Measurements from ENCODE around the gene CEP131.

DNA sequence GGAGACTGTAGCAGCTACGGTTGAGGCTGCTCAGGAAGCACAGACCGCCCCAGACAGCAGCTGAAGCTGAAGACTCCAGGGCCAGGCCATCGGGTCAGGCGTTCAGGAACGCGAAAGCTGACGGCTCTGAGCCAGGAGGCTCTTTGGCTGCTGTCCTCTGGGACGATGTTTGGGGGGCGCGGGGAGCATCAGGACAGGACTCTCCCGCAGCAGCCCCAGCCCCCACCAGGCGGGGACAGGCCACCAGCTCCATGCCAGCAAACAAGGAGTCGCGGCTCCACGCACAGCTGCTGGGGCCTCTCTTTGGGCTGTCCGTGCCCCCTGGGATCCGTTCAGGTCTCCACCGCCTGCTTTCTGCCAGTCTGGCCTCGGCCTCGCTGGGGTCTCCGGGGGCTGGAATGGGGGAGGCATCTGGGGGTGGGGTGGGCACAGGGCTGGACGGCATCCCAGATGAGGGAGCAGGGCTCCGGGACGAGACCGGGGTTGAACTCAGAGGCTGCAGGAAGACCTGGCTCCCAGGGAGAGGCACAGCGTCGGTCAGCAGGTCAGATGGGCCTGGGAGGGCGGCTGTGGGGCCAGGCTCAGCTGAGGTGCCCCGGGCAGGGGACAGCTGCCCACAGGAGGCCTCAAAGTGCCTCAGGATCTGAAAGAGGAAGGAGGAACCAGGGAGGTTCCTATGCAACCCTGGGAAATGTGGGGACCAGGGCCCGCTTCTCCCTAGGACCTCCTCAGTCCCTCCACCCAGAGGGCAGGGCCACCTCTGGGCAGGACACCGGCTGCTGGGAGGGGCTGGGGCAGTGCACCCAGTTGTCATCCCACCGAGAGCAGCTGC, 6.3 kb upstream of the CEP131 start:
- no peak for TF ChIP-seq POLR2AphosphoS5 (IDR thresholded peaks at IDR 0.05; ENCODE audit: low read depth, low read length)
- TF ChIP-seq, protein P1, sequence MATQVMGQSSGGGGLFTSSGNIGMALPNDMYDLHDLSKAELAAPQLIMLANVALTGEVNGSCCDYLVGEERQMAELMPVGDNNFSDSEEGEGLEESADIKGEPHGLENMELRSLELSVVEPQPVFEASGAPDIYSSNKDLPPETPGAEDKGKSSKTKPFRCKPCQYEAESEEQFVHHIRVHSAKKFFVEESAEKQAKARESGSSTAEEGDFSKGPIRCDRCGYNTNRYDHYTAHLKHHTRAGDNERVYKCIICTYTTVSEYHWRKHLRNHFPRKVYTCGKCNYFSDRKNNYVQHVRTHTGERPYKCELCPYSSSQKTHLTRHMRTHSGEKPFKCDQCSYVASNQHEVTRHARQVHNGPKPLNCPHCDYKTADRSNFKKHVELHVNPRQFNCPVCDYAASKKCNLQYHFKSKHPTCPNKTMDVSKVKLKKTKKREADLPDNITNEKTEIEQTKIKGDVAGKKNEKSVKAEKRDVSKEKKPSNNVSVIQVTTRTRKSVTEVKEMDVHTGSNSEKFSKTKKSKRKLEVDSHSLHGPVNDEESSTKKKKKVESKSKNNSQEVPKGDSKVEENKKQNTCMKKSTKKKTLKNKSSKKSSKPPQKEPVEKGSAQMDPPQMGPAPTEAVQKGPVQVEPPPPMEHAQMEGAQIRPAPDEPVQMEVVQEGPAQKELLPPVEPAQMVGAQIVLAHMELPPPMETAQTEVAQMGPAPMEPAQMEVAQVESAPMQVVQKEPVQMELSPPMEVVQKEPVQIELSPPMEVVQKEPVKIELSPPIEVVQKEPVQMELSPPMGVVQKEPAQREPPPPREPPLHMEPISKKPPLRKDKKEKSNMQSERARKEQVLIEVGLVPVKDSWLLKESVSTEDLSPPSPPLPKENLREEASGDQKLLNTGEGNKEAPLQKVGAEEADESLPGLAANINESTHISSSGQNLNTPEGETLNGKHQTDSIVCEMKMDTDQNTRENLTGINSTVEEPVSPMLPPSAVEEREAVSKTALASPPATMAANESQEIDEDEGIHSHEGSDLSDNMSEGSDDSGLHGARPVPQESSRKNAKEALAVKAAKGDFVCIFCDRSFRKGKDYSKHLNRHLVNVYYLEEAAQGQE (IDR thresholded peaks at IDR 0.05; ENCODE audit: insufficient read depth in 1 of 2, low read depth in 2 of 2, low read length in 2 of 2), result no peak

All from PFSK-1 (cell line).